Duodenal mucosa (tissue), 2 donors: Measurements from ENCODE around the gene RHOU.

Experiments used
- H3K27ac ChIP-seq: one replicate; pipeline ENCODE4 v1.7.0; 2013; ENCODE audit warnings: low read depth, low read length
- H3K27me3 ChIP-seq, 2 donors: one replicate each; pipeline ENCODE4 v1.7.0; 2013; ENCODE audit warnings: low read length in 2 of 2, control low read depth in 1 of 2; ENCODE audit not compliant: insufficient read depth in 2 of 2, control insufficient read depth in 1 of 2
- H3K36me3 ChIP-seq, 2 donors: one replicate each; pipeline ENCODE4 v1.7.0; 2013; ENCODE audit warnings: low read length in 2 of 2, control low read depth in 1 of 2; ENCODE audit not compliant: insufficient read depth in 2 of 2, control insufficient read depth in 1 of 2
- H3K4me1 ChIP-seq, 2 donors: one replicate each; pipeline ENCODE4 v1.7.0; 2013; ENCODE audit warnings: low read length in 2 of 2, control low read depth in 1 of 2; ENCODE audit not compliant: insufficient read depth in 2 of 2, control insufficient read depth in 1 of 2
- H3K4me3 ChIP-seq, 2 donors: one replicate each; pipeline ENCODE4 v1.7.0; 2013; ENCODE audit warnings: low read length in 2 of 2, low read depth in 1 of 2
- H3K9ac ChIP-seq, 2 donors: one replicate each; pipeline ENCODE4 v1.7.0; 2013; ENCODE audit warnings: low read length in 2 of 2, low read depth in 1 of 2
- H3K9me3 ChIP-seq, 2 donors: one replicate each; pipeline ENCODE4 v1.7.0; 2013; ENCODE audit warnings: low read length in 2 of 2, control low read depth in 1 of 2; ENCODE audit not compliant: control insufficient read depth in 1 of 2

The RHOU gene

DNA sequence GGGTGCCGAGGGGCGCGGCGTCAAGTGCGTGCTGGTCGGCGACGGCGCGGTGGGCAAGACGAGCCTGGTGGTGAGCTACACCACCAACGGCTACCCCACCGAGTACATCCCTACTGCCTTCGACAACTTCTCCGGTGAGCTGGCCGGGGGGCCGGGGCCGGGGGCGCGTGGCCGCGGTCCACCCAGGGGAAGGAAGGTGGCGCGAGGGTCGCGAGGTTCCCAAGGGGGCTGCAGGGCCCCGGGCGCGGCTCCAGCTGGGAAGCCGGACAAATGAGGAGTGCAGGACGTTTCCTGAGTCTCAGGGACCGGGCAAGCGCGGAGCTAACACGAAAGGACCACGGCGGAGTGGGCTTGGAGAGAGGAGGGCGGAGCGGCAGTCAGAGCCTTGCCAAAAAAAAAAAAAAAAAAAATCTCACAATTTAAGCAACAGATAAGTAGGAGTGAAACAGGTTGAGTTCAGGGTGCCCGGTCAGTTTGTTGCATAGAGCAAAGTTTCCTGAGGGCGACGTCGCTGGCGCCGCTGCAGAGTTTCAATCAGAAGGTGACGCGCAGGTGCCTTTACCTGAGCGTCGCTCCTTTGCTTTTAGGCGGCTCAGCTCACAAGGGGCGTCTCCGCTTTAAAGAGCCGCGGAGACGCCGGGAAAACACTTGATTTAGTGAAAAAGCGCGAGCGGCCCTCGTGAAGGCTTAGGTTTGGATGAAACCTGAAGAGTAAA, 750 bp downstream of the RHOU start:
- Histone ChIP-seq H3K4me1 (peaks cover 5 to 24% of the 10 kb centered on the region in 2 donors), H3K9ac (peak overlapping the region; percentile 44 to 92), H3K27ac (peak overlapping the region; percentile 83), H3K9me3 (no peaks in the 10 kb centered on the region), H3K36me3 (peaks cover 0 to 17% of the 10 kb centered on the region in 2 donors), H3K27me3 (no peaks in the 10 kb centered on the region), H3K4me3 (peak overlapping the region; percentile 72 to 86)

GRCh38 chr1:228736844-228737445, 1.7 kb downstream of the RHOU start:
- H3K4me1 ChIP-seq: peaks cover 5 to 24% of the 10 kb centered on the region in 2 donors
- H3K4me3 ChIP-seq: peak overlapping the region; percentile 72 to 86
- H3K27me3 ChIP-seq: no peaks in the 10 kb centered on the region
- H3K9me3 ChIP-seq: no peaks in the 10 kb centered on the region
- H3K27ac ChIP-seq: no peak overlapping the region
- H3K36me3 ChIP-seq: peaks cover 0 to 24% of the 10 kb centered on the region in 2 donors
- peak overlapping the region; percentile 44 to 92 for H3K9ac ChIP-seq

DNA sequence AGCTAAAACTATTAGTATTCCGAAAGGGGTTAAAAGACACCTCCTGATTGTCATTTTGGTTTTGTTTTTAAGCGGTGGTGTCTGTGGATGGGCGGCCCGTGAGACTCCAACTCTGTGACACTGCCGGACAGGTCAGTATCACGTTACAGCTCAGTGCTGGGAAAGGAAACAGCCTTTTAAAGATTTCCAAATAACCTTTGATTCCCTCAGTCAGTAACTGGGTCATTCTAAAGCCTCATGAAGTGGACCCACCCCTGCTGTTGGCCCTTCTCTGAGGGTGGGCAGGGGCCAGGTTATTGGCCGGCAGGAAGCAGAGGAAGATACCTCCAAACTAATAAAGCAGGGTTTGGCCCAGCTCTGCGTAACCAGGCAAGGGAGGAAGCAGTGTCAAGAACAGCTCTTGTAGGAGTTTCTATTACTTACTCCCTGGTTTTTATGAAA, 2.3 kb downstream of the RHOU start:
- H3K27me3 ChIP-seq: no peaks in the 10 kb centered on the region
- peak overlapping the region; percentile 23 to 92 for H3K9ac ChIP-seq
- H3K36me3 ChIP-seq: peaks cover 3 to 30% of the 10 kb centered on the region in 2 donors
- peaks cover 5 to 24% of the 10 kb centered on the region in 2 donors for H3K4me1 ChIP-seq
- H3K9me3 ChIP-seq: no peaks in the 10 kb centered on the region
- peak overlapping the region; percentile 72 to 86 for H3K4me3 ChIP-seq
- no peak overlapping the region for H3K27ac ChIP-seq

- Histone ChIP-seq H3K36me3 (peaks cover 18 to 52% of the 10 kb centered on the region in 2 donors), H3K4me1 (peaks cover 5 to 20% of the 10 kb centered on the region in 2 donors), H3K4me3 (no peak overlapping the region), H3K27ac (no peak overlapping the region), H3K9ac (no peak overlapping the region), H3K27me3 (no peaks in the 10 kb centered on the region), H3K9me3 (no peaks in the 10 kb centered on the region)
These were observed 4.5 kb downstream of the RHOU start for GRCh38 chr1:228739826-228740225.

DNA sequence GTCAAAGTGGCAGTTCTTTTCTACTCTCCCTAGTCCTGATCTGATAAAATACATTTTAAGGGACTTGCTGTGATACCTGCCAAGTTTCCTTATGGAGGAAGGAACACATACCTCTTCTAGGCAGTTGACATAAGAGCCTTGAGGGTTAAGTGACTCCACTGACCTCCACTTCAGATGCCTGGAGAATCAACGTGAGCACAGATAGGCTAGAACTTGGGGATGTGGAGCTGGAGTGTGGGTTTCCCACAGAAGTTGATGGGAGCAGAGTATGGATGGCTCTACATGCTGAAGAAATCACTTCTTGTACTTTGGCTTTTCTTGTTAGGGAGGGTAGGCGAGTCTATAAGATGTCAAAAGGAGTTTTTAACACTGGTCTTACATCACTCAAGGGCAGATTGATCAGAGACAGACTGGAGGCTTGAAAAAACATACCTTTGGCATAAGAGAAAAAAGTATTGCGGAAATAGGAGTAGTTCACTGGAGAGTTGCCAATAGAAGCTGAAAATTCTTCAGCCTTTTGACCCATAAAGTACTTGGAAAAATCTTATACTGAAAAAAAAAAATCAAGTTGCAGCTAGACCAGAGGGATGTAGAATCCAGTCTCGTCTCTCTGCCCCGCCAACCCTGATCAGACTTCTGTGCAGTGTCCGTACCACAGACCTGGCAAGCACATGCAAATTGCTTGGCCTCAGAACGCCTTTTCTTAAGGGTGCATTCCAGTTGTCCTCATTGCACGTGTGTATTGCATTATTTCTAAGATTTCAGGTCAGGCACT, 5.5 kb downstream of the RHOU start:
- Histone ChIP-seq H3K36me3 (peaks cover 18 to 60% of the 10 kb centered on the region in 2 donors), H3K4me3 (no peak overlapping the region)

GRCh38 chr1:228742281-228742860, 7.1 kb downstream of the RHOU start:
- Histone ChIP-seq H3K4me3 (no peak overlapping the region), H3K27me3 (no peaks in the 10 kb centered on the region), H3K36me3 (peaks cover 18 to 71% of the 10 kb centered on the region in 2 donors), H3K27ac (no peak overlapping the region), H3K9ac (no peak overlapping the region), H3K4me1 (peaks cover 5 to 20% of the 10 kb centered on the region in 2 donors), H3K9me3 (no peaks in the 10 kb centered on the region)

More for the DNA sequence above, 5.5 kb downstream of the RHOU start:
- H3K4me1 ChIP-seq: peaks cover 5 to 20% of the 10 kb centered on the region in 2 donors
- H3K27ac ChIP-seq: no peak overlapping the region
- H3K9ac ChIP-seq: no peak overlapping the region
- H3K27me3 ChIP-seq: no peaks in the 10 kb centered on the region
- H3K9me3 ChIP-seq: no peaks in the 10 kb centered on the region

- no peak overlapping the region for H3K9ac ChIP-seq
- no peak overlapping the region for H3K27ac ChIP-seq
- H3K4me1 ChIP-seq: peaks cover 3 to 16% of the 10 kb centered on the region in 2 donors
- H3K4me3 ChIP-seq: no peak overlapping the region
- no peaks in the 10 kb centered on the region for H3K27me3 ChIP-seq
- H3K9me3 ChIP-seq: no peaks in the 10 kb centered on the region
- peaks cover 18 to 66% of the 10 kb centered on the region in 2 donors for H3K36me3 ChIP-seq
These were observed 8.1 kb downstream of the RHOU start for GRCh38 chr1:228743405-228743804.

- Histone ChIP-seq H3K27ac (no peak overlapping the region), H3K4me1 (peaks cover 0 to 14% of the 10 kb centered on the region in 2 donors), H3K9me3 (no peaks in the 10 kb centered on the region), H3K4me3 (no peak overlapping the region), H3K9ac (no peak overlapping the region), H3K36me3 (peaks cover 18 to 64% of the 10 kb centered on the region in 2 donors), H3K27me3 (no peaks in the 10 kb centered on the region)
These were observed 9.1 kb downstream of the RHOU start for GRCh38 chr1:228744356-228744755.

DNA sequence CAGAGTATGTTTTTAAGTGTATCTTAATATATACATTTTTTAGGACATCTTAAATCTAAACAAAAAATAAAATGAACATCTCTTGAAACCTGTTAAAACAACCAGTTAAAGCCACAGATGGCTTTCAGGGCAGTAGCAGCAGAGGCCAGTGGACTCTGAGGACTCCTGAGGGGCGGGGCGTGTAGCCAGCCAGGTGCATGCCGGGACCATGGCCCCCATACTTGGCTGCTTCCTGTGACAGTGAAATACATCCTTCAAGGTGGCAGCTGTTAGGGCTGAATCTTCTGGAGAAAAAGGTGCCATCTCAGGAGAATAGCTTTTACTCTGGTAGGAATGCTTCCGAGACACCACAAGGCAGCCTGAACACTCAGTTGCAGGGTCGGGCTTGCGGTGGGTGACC, 9.6 kb downstream of the RHOU start:
- no peaks in the 10 kb centered on the region for H3K27me3 ChIP-seq
- peaks cover 0 to 9% of the 10 kb centered on the region in 2 donors for H3K4me1 ChIP-seq
- no peak overlapping the region for H3K27ac ChIP-seq
- H3K36me3 ChIP-seq: peaks cover 18 to 60% of the 10 kb centered on the region in 2 donors
- no peak overlapping the region for H3K4me3 ChIP-seq
- no peak overlapping the region for H3K9ac ChIP-seq
- no peaks in the 10 kb centered on the region for H3K9me3 ChIP-seq
